ENCODE measurements around the gene MSRB3.

DNA sequence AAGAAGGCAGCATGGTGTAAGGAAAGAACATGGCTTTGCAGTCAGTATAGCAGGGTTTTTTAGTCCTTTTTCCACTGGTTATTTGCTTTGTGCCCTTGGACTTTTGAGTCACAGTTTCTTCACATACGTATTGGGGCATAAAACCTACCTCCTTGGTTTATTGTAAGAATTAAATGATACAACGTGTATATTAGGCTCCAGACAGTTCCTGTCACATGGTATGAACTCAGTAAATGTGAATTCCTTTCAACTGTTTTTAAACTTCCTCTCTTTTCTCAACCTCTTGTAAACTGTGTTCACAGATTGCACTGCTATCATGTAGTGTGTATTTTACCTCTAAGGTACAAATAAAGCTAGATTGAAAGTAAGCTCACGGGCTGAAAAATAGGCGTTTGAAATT lies 29.5 kb downstream of the MSRB3 start:
- TF ChIP-seq, protein P1, sequence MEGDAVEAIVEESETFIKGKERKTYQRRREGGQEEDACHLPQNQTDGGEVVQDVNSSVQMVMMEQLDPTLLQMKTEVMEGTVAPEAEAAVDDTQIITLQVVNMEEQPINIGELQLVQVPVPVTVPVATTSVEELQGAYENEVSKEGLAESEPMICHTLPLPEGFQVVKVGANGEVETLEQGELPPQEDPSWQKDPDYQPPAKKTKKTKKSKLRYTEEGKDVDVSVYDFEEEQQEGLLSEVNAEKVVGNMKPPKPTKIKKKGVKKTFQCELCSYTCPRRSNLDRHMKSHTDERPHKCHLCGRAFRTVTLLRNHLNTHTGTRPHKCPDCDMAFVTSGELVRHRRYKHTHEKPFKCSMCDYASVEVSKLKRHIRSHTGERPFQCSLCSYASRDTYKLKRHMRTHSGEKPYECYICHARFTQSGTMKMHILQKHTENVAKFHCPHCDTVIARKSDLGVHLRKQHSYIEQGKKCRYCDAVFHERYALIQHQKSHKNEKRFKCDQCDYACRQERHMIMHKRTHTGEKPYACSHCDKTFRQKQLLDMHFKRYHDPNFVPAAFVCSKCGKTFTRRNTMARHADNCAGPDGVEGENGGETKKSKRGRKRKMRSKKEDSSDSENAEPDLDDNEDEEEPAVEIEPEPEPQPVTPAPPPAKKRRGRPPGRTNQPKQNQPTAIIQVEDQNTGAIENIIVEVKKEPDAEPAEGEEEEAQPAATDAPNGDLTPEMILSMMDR (IDR thresholded peaks at IDR 0.05), result no peak
- no peak for TF ChIP-seq POLR2A (IDR thresholded peaks at IDR 0.05)

All from body of pancreas (tissue), 4 donors.